Measurements from ENCODE around the gene ZC2HC1C.

ZC2HC1C gene

GRCh38 chr14:75069121-75069810 lies at the start of gene ZC2HC1C:
Gene ZC2HC1C (plus strand): TSS chr14:75069641. CDS start chr14:75070574, 933 bp downstream.
- DNase-seq, result peak; percentile 84

- DNase-seq, result no peak
These were observed 46.8 kb upstream of the ZC2HC1C start for GRCh38 chr14:75022655-75023054.

- DNase-seq, result no peak
These were observed 46.3 kb upstream of the ZC2HC1C start for GRCh38 chr14:75023108-75023507.

GRCh38 chr14:75025082-75025481 lies 44.4 kb upstream of the ZC2HC1C start:
- DNase-seq, result no peak

- no peak for DNase-seq
These were observed 43.6 kb upstream of the ZC2HC1C start for GRCh38 chr14:75025876-75026275.

GRCh38 chr14:75030147-75030546 lies 39.3 kb upstream of the ZC2HC1C start:
- no peak for DNase-seq

GRCh38 chr14:75032939-75033338 lies 36.5 kb upstream of the ZC2HC1C start:
- DNase-seq, result no peak

- DNase-seq, result no peak
These were observed 28.9 kb upstream of the ZC2HC1C start for GRCh38 chr14:75040507-75040906.

- DNase-seq, result no peak
These were observed 28.5 kb upstream of the ZC2HC1C start for GRCh38 chr14:75040959-75041358.

- DNase-seq, result no peak
These were observed 27.8 kb upstream of the ZC2HC1C start for GRCh38 chr14:75041613-75042012.

- DNase-seq, result no peak
These were observed 27.4 kb upstream of the ZC2HC1C start for GRCh38 chr14:75042035-75042434.

- no peak for DNase-seq
These were observed 25.1 kb upstream of the ZC2HC1C start for GRCh38 chr14:75044322-75044721.

- DNase-seq, result no peak
These were observed 24.7 kb upstream of the ZC2HC1C start for GRCh38 chr14:75044752-75045151.

- DNase-seq, result no peak
These were observed 23.2 kb upstream of the ZC2HC1C start for GRCh38 chr14:75046275-75046674.

GRCh38 chr14:75046899-75047298 lies 22.5 kb upstream of the ZC2HC1C start:
- DNase-seq, result no peak

GRCh38 chr14:75047506-75047905 lies 21.9 kb upstream of the ZC2HC1C start:
- no peak for DNase-seq

- DNase-seq, result no peak
These were observed 21.3 kb upstream of the ZC2HC1C start for GRCh38 chr14:75048101-75048500.

GRCh38 chr14:75049136-75049535 lies 20.3 kb upstream of the ZC2HC1C start:
- no peak for DNase-seq

- DNase-seq, result no peak
These were observed 19.7 kb upstream of the ZC2HC1C start for GRCh38 chr14:75049731-75050201.

- DNase-seq, result peak; percentile 65
These were observed 18.4 kb upstream of the ZC2HC1C start, which contains the start of gene MLH3 for GRCh38 chr14:75050852-75051555. Gene MLH3 (minus strand): TSS chr14:75051467. CDS start chr14:75049655, 1,812 bp downstream.

GRCh38 chr14:75051556-75051899 lies 17.9 kb upstream of the ZC2HC1C start:
- DNase-seq, result no peak

GRCh38 chr14:75053396-75054291 lies 15.8 kb upstream of the ZC2HC1C start:
- no peak for DNase-seq

- DNase-seq, result no peak
These were observed 15.0 kb upstream of the ZC2HC1C start for GRCh38 chr14:75054421-75054820.
